Regular cardiac myocyte (primary cell): ENCODE measurements around the gene WASHC3. TPM values are rescaled to one million over a fixed set of nuclear protein-coding genes. Genes with fewer than 3 reads are reported as not detected.

Experiments
- total RNA-seq: library from RNA; depleted of rRNA; stranded (reverse); fragments of >200 nt; gene quantifications from 2 replicates; pipeline ENCODE4 v1.2.3, GENCODE V29; 2014

Gene WASHC3, protein sequence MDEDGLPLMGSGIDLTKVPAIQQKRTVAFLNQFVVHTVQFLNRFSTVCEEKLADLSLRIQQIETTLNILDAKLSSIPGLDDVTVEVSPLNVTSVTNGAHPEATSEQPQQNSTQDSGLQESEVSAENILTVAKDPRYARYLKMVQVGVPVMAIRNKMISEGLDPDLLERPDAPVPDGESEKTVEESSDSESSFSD
- 84.5 and 101 TPM in 2 replicates for total RNA-seq

DNA sequence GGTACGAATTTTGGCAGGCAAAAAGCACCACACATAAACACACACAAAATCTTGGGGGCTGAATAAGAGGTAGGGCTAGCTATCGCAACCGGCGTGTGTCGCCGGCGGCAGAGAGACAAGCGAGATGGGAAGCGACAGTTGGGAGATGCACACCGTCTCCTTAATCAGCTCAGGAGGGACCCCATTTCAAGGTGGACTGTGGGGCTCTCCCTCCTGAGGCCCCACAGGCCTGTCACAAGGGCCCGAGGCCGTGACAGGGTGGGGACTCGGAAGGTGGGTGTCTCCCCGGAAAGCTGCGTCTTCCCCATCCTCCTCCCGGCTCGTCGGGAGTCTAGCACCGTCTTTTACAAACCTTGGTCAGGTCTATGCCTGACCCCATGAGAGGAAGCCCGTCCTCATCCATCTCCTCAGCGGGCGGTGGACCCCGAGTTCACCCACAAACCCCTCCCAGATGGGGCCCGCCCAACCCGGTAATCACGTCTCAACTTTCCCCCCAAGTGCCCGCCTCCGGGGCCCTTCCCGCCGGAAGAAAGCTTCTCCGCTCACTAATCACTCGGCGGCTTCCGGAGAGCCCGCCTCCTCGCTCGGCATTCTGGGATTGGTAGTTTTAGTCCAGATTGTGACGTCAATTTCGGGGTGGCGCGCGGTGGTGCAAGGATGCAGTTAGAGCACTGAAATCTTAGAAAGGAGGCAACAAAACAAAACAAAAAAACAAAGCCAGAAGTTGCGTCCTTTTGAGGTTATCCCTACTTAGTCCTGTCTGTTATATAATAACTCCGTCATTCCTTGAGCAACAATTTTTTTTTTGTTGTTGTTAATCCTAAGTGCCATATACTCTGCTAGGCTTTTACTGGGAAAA lies at the start of gene WASHC3:
WASHC3 (minus strand) TSS at position 432 of the 859 bp plus-strand sequence; CDS start at position 403, 29 bp downstream.

Other genes starting within 250 kb of the WASHC3 start
- 33.5 and 121 TPM in 2 replicates for gene GNPTAB, start 231.0 kb downstream of the WASHC3 start, total RNA-seq
- gene DRAM1, start 184.4 kb downstream of the WASHC3 start, total RNA-seq: 21.9 and 132 TPM in 2 replicates
- gene NUP37, start 58.1 kb upstream of the WASHC3 start, total RNA-seq: 38.9 and 62.3 TPM in 2 replicates
- gene PARPBP, start 58.2 kb upstream of the WASHC3 start, total RNA-seq: 5.6 and 18.0 TPM in 2 replicates
- gene PMCH, start 135.8 kb upstream of the WASHC3 start, total RNA-seq: 0.19 TPM in 1 of 2 replicates, not detected in the other